Neural cell (in vitro differentiated cells): ENCODE results near the gene SLCO1B1.

Source experiments
- CTCF ChIP-seq: fragments of 450-650 bp; IDR thresholded peaks from 2 replicates; pipeline ENCODE4 v1.5.1; 2014; ENCODE audit warnings: antibody characterized with exemption, mild to moderate bottlenecking, moderate library complexity; ENCODE audit not compliant: poor library complexity, severe bottlenecking
- EP300 ChIP-seq: fragments of 450-650 bp; conservative IDR thresholded peaks from 2 replicates; pipeline ENCODE4 v1.6.1; 2014; ENCODE audit warnings: antibody characterized with exemption, mild to moderate bottlenecking, moderate library complexity; ENCODE audit not compliant: poor library complexity, severe bottlenecking
- EZH2 ChIP-seq: fragments of 200-600, 300-800 bp; shearing (Covaris generic), sonication (generic); IDR thresholded peaks from 2 replicates; pipeline ENCODE4 v1.6.1; 2014; ENCODE audit warnings: antibody characterized with exemption, low read length, borderline replicate concordance, mild to moderate bottlenecking; ENCODE audit not compliant: insufficient read depth, poor library complexity, severe bottlenecking
- MXI1 ChIP-seq: fragments of 450-650 bp; conservative IDR thresholded peaks from 2 replicates; pipeline ENCODE4 v1.6.1; 2014; ENCODE audit warnings: antibody characterized with exemption, mild to moderate bottlenecking; ENCODE audit not compliant: poor library complexity, severe bottlenecking
- POLR2AphosphoS5 ChIP-seq: IDR thresholded peaks from 2 replicates; pipeline ENCODE4 v1.6.1; 2012
- REST ChIP-seq: IDR thresholded peaks from 2 replicates; pipeline ENCODE4 v1.6.1; 2012; ENCODE audit warnings: borderline replicate concordance
- SMC3 ChIP-seq: fragments of 450-650 bp; conservative IDR thresholded peaks from 2 replicates; pipeline ENCODE4 v1.6.1; 2014; ENCODE audit warnings: antibody characterized with exemption, mild to moderate bottlenecking, moderate library complexity; ENCODE audit not compliant: poor library complexity
- TAF1 ChIP-seq: IDR thresholded peaks from 2 replicates; pipeline ENCODE4 v1.6.1; 2012; ENCODE audit warnings: low read depth

GRCh38 chr12:21220266-21220665, 89.3 kb downstream of the SLCO1B1 start:
- no peak for TF ChIP-seq CTCF
- TF ChIP-seq EZH2, result no peak
- TF ChIP-seq EP300, result no peak
- TF ChIP-seq SMC3, result no peak
- no peak for TF ChIP-seq REST
- no peak for TF ChIP-seq MXI1
- TF ChIP-seq POLR2AphosphoS5, result no peak
- no peak for TF ChIP-seq TAF1
